22Rv1 (cell line): ENCODE data around the gene SC5D.

ENCODE experiments used
- CTCF ChIP-seq: fragments of 450-650 bp; IDR thresholded peaks from 2 replicates; pipeline ENCODE4 v1.5.1; 2017; ENCODE audit warnings: mild to moderate bottlenecking
- ZFX ChIP-seq: fragments of 450-650 bp; IDR thresholded peaks from 2 replicates; pipeline ENCODE4 v1.6.1; 2017; ENCODE audit warnings: antibody characterized with exemption, borderline replicate concordance

GRCh38 chr11:121347094-121347493, 54.5 kb downstream of the SC5D start:
- TF ChIP-seq CTCF (no peak), ZFX (no peak)
